Subcutaneous adipose tissue (tissue), 4 donors: ENCODE data around the gene IL3RA. TPM values are rescaled to one million over a fixed set of nuclear protein-coding genes. Genes with fewer than 3 reads are reported as not detected.

Experiments
- total RNA-seq, 4 donors: library from RNA; depleted of rRNA; stranded (reverse); fragments of >200 nt; gene quantifications; one replicate each; pipeline ENCODE4 v1.1.0, GENCODE V29; 2016
- TF ChIP-seq, protein P1 (sequence below): fragments of 450-650 bp; IDR thresholded peaks from one replicate; pipeline ENCODE4 v1.5.1; 2016; ENCODE audit warnings: low read depth, mild to moderate bottlenecking, control low read depth, antibody characterized with exemption, moderate library complexity

The IL3RA gene
- total RNA-seq, 4 donors from 2014 or later: 5.3 to 23.5 (median 13.2) TPM

- TF ChIP-seq, protein P1, sequence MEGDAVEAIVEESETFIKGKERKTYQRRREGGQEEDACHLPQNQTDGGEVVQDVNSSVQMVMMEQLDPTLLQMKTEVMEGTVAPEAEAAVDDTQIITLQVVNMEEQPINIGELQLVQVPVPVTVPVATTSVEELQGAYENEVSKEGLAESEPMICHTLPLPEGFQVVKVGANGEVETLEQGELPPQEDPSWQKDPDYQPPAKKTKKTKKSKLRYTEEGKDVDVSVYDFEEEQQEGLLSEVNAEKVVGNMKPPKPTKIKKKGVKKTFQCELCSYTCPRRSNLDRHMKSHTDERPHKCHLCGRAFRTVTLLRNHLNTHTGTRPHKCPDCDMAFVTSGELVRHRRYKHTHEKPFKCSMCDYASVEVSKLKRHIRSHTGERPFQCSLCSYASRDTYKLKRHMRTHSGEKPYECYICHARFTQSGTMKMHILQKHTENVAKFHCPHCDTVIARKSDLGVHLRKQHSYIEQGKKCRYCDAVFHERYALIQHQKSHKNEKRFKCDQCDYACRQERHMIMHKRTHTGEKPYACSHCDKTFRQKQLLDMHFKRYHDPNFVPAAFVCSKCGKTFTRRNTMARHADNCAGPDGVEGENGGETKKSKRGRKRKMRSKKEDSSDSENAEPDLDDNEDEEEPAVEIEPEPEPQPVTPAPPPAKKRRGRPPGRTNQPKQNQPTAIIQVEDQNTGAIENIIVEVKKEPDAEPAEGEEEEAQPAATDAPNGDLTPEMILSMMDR: no peak
Observed at GRCh38 chrX:1384658-1385252, 48.2 kb downstream of the IL3RA start.

GRCh38 chrX:1385253-1386223 lies 49.0 kb downstream of the IL3RA start:
- TF ChIP-seq, protein P1: no peak

DNA sequence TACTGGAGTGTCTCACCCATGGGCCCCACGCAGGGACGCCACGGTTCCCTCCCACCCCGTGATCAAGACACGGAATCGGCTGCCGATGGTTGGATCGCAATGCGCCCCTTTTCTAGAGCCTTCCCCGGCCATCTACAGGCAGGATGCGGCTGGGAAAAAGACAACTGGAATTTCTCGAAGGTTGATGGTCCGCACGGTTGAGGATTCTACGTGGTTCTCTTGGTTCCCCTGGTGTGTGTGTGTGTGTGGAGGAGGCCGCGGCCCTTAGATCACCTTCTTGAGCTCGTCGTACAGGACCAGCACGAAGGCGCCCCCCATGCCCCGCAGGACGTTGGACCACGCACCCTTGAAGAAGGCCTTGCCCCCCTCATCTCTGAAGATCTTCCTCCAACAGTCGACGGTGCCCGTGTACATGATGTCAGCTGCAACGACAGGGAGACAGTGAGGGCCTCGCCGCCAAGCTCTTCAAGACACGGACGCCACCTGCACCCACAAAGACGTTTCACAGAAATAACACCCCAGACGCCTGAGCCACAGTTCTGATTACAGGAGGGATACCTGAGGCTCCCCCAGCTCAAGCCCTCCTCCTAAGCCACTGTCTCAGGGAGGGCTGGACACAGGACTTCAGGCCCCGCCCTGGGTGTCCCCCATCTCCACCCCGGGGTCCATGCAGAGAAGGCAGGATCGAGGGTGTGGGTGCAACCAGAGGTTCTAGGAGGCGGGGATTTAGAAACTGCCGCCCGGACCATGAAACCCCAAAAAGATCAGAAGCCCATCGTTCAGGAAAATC lies 49.9 kb downstream of the IL3RA start:
- TF ChIP-seq, protein P1: no peak

DNA sequence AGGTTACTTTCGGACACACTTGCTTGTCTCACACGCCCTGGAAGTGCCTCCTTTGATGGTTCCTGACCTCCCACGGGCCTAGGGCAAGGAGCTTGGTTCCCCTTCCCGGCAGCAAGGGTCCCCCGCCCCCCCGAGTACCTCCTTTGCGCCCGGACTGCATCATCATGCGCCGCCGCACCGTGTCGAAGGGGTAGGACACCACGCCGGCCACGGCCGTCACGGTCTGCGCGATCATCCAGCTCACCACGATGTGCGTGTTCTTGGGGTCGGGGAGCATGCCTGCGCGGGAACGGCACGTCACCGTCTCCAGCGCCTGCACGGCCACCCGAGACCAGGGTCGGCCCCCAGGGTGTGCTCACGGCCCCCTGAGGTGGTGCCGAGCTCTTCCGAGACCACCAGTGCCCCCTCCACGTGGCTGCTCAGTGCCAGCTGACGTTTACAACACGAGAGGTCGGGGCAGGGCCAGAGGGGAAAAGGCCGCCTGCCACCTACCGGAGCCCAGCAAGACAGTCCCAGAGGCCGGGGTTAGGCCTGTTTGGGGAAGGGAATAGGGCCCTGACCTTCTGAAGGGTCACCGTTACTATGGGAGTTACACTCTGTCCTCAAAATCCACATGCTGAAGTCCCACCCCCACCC lies 50.7 kb downstream of the IL3RA start:
- TF ChIP-seq, protein P1: no peak

DNA sequence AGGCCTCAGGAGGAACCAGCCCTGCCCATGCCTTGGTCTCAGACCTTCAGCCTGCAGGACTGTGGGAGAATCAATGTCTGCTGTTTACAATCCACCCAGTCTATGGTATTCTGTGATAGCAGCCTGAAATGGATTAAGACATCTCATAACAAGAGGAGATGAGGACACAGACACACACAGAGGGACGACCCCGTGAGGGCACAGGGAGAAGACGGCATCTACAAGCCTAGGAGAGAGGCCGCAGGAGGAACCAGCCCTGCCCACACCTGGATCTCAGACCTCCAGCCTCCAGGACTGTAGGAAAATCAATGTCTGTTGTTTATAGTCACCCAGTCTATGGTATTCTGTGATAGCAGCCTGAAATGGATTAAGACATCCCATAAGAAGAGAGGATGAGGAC lies 52.1 kb downstream of the IL3RA start:
- TF ChIP-seq, protein P1: no peak

- TF ChIP-seq, protein P1: no peak
Observed at GRCh38 chrX:1389181-1389992, 52.8 kb downstream of the IL3RA start.
